H7 (cell line): ENCODE data around the gene STAC. TPM values are rescaled to one million over a fixed set of nuclear protein-coding genes. Genes with fewer than 3 reads are reported as not detected.

Experiments
- DNase-seq: peaks from one replicate; pipeline ENCODE4 v3.0.0; 2012
- H3K27me3 ChIP-seq: 2 replicates; pipeline ENCODE4 v1.6.0; 2011; ENCODE audit warnings: mild to moderate bottlenecking, low read length; ENCODE audit not compliant: control insufficient read depth, insufficient read depth
- H3K36me3 ChIP-seq: replicated peaks from 2 replicates; pipeline ENCODE4 v1.5.1; 2011; ENCODE audit warnings: low read length; ENCODE audit not compliant: control insufficient read depth, insufficient read depth
- H3K4me3 ChIP-seq: 2 replicates; pipeline ENCODE4 v1.5.1; 2011; ENCODE audit warnings: low read depth, mild to moderate bottlenecking, control low read depth, low read length, moderate library complexity; ENCODE audit not compliant: insufficient read depth
- total RNA-seq: library from RNA; depleted of rRNA; stranded (reverse); fragments of >200 nt; shearing (Covaris generic); gene quantifications from 2 replicates; pipeline ENCODE4 v1.2.3, GENCODE V29; 2014

Gene STAC
- total RNA-seq, 1 experiment from 2014 or later, result 5.2 TPM

DNA sequence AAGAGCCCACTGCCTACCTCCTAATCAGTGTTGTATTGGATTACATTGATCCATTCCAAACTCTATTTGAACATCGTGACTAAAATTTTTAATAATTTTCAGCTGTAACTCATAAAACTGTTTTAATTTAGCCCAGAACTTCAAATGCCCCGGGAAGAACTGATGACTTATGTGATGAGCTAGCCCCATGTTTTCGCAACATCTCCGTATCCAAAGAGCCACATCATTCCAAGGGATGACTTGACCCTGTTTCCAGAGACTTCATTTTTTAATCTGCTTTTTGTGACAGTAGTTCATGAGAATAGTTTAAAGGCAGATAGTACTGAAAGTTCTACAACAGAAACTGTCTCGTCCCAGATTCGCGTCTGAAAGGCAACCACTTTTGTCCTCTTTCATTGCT lies 97.4 kb downstream of the STAC start:
- no peaks in the 10 kb centered on the region for H3K36me3 ChIP-seq

DNA sequence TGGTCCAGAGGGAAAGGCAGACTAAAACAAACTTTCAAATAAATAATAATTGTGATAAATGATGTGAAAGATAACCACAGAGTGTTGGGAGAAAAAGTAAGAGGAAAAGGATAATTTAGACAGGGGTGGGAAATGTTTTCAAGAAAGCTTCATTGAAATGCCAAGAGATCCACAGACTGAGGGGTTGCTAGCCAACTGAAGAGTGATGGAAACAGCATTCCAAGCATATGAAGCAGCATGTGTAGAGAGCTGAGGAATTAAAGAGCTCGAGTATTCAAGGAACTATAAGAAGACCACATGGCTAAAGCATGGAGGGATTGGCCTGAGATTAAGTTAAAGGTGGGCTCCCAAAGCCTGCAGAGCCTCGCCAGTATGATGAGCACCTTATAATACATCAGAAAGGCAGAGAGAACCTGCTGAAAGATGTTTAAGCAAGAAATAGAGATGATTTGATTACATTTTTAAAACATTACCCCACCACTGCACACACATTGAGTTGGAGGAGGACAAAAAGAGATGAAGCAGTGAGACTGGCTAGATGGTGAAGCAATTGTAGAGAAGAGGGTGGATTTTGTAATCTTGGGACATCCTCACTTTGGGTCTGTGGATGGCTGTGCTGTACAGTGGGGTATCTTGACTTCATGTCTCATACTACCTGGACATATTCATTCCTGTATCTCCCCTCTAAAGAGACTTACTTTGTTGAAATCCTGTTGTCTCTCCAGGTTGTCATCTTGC lies 100.8 kb downstream of the STAC start:
- H3K27me3 ChIP-seq, result no peaks in the 10 kb centered on the region
- no peaks in the 10 kb centered on the region for H3K36me3 ChIP-seq
- no peak for DNase-seq
- no peak overlapping the region for H3K4me3 ChIP-seq

More for the DNA sequence above, 97.4 kb downstream of the STAC start:
- DNase-seq, result no peak
- Histone ChIP-seq H3K4me3 (no peak overlapping the region), H3K27me3 (no peaks in the 10 kb centered on the region)

DNA sequence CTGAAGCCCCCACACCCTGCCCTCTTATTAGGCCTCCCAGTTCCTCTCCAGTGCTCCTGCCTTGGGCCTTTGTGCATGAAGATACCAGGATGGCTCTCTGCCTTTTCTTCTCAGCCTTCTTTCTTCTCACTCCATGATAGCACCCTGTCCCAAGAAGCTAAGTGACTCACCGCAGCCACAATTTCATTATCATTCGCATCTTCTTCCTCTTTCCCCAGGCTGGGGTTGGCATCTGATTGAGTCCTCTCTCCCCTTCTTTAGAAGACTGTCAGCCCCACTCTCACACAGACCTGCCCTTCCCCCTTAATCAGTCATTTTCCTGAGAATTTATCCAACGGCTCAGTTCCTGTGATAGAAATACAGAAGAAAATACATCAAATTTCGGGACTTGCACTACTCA lies 102.0 kb downstream of the STAC start:
- H3K36me3 ChIP-seq, result no peaks in the 10 kb centered on the region; the same call in 1 of the 2 replicates
- no peaks in the 10 kb centered on the region for H3K27me3 ChIP-seq
- H3K4me3 ChIP-seq, result no peak overlapping the region
- no peak for DNase-seq

DNA sequence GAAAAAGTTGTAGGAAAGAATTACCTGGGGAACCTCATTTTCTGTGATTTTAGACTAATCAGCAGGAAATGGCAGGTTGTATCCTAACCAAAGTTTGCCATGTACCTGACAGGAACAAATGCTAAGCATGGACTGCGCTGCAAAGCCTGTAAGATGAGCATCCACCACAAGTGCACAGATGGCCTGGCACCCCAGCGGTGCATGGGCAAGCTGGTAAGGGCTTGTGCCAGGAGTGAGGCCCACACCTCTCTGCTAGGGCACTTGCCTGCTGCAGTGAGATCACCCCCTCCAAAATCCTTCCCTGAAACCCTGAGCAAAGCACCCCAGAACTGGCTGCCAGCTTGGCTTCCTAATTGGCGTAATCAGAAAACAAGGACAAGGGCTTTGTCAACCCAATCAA lies 102.6 kb downstream of the STAC start:
- no peak overlapping the region for H3K4me3 ChIP-seq
- DNase-seq, result no peak
- no peaks in the 10 kb centered on the region for H3K27me3 ChIP-seq
- H3K36me3 ChIP-seq, result no peaks in the 10 kb centered on the region; the same call in 1 of the 2 replicates

DNA sequence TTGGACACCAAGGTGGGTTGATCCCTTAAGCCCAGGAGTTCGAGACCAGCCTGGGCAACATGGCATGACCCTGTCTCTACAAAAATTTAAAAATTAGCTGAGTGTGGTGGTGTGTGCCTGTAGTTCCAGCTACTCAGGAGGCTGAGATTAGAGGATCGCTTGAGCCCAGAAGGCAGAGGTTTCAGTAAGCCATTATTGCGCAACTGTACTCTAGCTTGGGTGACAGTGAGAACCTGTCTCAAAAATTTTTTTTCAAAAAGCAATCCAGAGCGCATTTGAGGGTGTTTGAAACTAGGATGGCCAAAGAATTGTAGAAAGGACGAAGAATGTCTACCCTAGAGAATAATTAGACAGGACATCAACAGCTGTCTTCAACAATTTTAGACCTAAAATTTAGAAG lies 103.4 kb downstream of the STAC start:
- Histone ChIP-seq H3K27me3 (no peaks in the 10 kb centered on the region), H3K4me3 (no peak overlapping the region), H3K36me3 (no peaks in the 10 kb centered on the region; the same call in 1 of the 2 replicates)
- no peak for DNase-seq

DNA sequence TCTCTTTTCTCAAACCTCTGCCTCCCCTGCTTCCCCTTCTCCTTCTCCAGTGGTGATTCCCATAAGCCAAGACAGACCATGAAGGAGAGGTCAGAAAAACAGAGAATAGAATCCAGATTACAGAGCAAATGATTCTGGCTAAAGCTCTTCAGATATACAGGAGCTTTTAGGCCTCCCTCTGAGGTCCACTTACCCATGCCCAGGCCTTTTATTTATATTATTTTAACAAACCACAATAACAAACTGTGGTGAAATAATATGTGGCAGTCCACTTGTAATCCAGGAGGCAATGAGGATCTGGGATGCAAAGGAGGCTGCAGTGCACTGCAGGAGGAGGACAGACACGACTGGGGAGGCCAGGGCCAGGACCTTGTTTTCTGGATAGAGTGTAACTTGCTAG lies 104.1 kb downstream of the STAC start:
- no peak overlapping the region for H3K4me3 ChIP-seq
- no peaks in the 10 kb centered on the region; the same call in 1 of the 2 replicates for H3K36me3 ChIP-seq
- no peak for DNase-seq
- H3K27me3 ChIP-seq, result no peaks in the 10 kb centered on the region

DNA sequence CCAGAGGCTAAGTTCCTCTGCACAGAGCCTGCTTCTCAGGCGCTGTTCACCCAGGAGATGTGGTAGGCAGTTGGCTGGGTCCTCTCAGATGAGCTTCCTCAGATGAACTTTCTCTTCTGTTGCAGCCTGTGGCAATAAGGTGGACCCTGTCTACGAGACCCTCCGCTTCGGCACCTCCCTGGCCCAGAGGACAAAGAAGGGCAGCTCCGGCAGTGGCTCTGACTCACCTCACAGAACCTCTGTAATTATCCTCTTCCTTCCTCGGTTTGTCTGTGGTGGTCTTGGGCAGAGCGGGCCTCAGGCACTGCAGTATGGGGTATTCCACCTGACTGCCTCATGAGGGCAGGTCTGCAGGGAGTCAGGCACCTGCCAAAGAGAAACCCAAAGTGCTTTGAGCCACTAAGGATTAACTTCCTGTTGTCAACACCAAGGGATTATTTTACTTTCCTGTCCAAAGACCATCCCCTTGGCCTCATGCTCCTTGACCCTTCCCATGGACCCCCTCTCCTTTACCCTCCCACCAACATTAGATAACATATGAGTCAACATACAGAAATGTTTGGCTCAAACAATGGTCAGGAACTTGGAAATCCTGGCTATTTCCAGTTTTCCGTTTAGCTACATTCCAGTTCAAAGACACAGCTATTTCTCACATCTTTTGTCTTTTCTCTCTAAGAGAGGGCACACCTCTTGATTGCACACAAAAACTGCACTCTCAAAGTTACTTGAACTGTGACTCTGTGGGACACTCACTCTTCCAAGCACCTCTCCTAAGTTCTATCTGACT lies 105.9 kb downstream of the STAC start:
- H3K36me3 ChIP-seq, result no peaks in the 10 kb centered on the region; the same call in 1 of the 2 replicates
- DNase-seq, result no peak
- no peaks in the 10 kb centered on the region for H3K27me3 ChIP-seq
- no peak overlapping the region for H3K4me3 ChIP-seq

DNA sequence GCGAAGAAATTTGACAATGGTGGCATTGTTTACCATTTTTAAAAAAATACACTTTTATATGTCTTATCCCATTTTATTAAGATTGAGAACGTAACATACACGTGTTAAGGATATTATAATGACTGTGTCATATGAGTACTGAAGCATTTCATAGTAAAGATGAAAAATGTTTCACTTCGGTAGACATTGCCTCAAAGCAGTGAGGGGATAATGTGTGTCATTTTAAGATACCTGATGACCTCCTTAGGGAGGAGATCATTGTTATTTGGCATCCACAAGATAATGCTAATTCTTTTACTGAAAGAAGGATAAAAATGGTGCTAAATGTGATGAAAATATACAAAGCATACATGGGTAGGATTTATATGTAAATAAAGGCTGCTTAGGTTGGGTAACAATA lies 107.3 kb downstream of the STAC start:
- H3K36me3 ChIP-seq, result no peaks in the 10 kb centered on the region; the same call in 1 of the 2 replicates
- no peak overlapping the region for H3K4me3 ChIP-seq
- no peaks in the 10 kb centered on the region for H3K27me3 ChIP-seq
- no peak for DNase-seq

DNA sequence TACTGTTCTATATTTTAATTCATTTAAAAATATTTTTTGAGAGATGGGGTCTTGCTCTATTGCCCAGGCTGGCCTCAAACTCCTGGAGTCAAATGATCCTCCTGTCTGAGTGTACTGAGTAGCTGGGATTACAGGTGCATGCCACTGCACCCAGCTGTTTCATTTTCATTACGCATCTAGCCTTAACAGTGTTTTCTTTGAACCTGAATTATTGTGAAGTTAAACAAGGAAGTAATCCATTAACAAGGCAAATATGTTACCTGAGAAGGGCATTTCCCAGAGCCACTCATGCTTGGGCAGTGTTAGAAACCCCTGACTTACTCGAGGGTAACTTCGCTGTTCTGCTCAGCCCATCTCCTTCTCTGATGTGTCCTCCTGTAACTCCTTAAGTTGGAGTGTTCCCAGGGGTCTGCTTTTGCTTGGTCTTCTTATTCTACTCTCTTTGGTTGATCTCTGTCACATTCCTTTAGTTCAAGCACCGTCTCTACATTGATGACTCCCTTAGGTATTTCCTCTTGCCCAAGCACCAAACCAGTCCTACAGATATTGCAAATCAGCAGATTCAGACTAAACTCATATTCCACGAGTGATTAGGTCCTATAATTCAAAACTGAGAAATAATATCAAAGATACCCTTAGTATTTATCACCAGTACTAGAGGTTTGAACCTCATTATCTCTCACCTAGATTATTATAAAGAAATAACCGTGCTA lies 107.9 kb downstream of the STAC start:
- H3K36me3 ChIP-seq, result no peaks in the 10 kb centered on the region; the same call in 1 of the 2 replicates
- H3K27me3 ChIP-seq, result no peaks in the 10 kb centered on the region
- no peak overlapping the region for H3K4me3 ChIP-seq
- DNase-seq, result no peak

DNA sequence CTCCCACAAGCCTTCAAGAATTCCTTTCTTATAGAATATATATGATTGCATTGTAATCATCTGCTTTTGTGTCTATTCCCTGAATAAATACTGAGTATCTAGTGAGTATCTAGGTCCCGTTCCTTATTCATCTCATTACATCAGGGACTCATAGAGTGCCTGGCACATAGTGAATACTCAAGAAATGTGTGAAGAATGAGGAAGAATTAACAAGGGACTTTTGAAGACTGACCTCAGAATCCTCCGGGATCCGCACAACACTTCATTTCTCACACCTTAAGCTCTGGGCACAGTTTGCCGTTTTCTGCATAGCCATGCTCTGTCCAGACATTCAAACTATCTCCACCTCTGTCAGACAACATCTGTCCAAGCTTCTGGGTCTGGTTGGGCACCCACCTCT lies 108.8 kb downstream of the STAC start:
- Histone ChIP-seq H3K27me3 (no peaks in the 10 kb centered on the region), H3K4me3 (no peak overlapping the region), H3K36me3 (no peaks in the 10 kb centered on the region; the same call in 1 of the 2 replicates)
- no peak for DNase-seq

DNA sequence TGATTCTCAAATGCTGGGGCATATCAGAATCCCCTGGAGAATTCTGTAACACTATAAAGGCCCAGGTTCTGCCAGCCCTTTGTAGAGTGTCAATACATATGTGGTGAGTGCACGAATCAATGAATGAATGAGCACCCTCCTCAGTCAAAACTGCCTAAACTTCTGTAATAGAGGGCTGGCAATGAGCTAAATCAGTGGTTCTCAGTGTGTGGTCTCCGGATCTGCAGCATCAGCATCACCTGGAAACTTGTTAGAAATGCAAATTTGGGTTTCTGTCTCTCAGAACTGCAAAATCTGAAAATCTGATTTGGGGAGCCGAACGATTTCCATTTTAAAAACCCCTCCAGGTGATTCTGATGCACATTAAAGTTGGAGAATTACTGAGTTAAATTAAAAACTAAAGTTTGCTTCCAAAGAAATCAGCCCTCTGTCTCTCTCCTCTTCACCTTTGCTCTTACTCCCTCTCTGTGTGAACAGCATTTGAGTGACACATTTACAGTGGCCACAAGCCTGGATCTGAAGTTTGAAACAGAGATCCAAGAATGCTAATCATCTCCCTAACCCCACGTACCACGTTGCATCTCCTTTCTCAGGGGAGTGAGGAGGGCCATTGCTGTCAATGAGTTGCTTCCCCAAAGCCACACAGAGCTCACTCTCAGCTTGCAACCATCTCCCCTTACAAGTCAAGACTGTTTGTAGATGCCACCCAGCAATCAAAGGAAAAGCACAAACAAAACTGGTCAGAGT lies 109.5 kb downstream of the STAC start:
- no peaks in the 10 kb centered on the region for H3K27me3 ChIP-seq
- DNase-seq, result no peak
- no peak overlapping the region for H3K4me3 ChIP-seq
- H3K36me3 ChIP-seq, result no peaks in the 10 kb centered on the region; the same call in 1 of the 2 replicates

DNA sequence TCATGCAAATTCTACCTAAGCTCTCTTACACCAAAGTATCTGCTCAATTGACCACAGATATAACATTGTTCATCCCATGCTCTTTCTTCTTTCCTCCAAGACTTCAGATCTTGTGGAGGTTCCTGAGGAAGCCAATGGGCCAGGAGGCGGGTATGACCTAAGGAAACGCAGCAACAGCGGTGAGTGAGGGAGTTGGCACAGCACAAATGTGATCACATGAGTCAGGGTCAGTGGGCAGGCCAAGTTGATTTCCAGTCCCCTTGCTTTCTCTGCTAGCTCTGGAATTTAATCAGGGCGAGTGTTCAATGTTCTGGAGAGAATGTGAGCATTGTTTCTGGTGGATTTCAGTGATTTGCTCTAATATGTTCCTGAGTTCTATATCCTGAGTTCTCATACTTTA lies 112.7 kb downstream of the STAC start:
- DNase-seq, result no peak
- Histone ChIP-seq H3K27me3 (no peaks in the 10 kb centered on the region), H3K4me3 (no peak overlapping the region), H3K36me3 (no peaks in the 10 kb centered on the region; the same call in 1 of the 2 replicates)

DNA sequence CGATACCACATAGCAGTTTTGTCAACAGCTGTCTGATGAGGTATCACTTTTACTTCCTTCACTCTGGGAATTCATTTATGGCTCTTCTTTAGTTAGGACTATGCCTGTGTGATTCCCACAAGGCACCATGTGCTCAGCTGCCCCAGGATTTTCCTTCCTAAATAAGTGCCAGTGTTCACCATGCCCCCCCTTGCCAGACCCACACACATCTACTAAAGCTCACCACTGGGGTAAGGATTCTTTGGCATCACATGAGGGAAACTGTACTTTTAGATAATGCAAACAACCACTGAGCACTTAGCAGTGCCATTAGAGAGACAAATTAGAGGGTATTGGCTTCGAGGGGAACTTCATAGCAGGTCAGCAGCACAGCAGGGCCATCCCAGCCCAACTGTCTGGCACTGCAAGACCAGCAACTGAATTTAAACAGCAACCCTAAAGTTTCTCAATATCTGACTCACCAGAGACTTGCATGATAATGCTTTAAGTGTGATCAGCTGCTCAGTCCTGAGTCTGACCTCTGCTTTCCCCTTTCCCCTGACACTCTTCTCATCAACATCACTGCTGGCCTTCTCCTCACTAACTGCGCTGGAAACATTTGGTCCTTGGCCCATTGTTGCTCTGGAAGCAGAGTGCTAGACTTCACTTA lies 114.3 kb downstream of the STAC start:
- Histone ChIP-seq H3K4me3 (no peak overlapping the region), H3K36me3 (no peaks in the 10 kb centered on the region; the same call in 1 of the 2 replicates), H3K27me3 (no peaks in the 10 kb centered on the region)
- DNase-seq, result no peak
